GM19467 (cell line): ENCODE results near the gene GFY.
"Not testable (repeated sequence)": the region's sequence is repeated elsewhere in the genome, so short reads cannot be mapped to it uniquely, and the experiment has no call there.

Experiments used
- ATAC-seq: cut with Tn5 transposase; IDR thresholded peaks from one replicate; pipeline ENCODE4 v1.9.1; 2021; ENCODE audit warnings: mild to moderate bottlenecking, moderate library complexity; ENCODE audit not compliant: unreplicated experiment

The GFY gene

DNA sequence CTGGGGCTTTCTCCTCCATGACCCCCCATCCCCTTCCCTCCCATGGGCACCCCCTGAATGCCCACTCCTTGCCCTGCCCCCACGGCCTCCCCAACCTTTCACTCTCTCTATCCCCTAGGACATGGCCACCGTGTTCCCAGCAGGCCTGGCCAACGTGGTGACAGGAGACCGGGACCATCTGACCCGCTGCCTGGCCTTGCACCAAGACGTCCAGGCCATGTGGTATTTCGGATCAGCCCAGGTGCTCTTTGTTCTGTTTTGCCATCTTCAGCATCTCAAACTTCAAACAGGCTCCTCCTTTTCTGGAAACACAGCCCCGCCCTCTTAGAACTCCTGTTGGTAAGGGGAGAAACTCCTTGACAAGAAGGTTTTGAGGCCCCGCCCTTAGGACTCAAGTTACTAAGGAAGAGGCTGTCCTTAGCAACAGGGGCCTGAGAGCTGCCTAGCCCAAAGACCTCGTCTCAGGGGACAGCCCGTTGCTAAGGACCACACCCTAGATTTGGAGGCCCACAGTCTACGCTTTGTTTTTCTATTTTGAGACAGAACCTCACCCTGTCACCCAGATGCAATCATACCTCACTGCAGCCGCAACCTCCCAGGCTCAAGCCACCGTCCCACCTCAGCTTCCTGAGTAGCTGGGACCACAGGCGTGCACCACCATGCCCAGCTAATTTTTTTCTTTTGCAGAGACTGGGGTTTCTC lies 43.7 kb downstream of the GFY start:
- ATAC-seq: peak; percentile 52

DNA sequence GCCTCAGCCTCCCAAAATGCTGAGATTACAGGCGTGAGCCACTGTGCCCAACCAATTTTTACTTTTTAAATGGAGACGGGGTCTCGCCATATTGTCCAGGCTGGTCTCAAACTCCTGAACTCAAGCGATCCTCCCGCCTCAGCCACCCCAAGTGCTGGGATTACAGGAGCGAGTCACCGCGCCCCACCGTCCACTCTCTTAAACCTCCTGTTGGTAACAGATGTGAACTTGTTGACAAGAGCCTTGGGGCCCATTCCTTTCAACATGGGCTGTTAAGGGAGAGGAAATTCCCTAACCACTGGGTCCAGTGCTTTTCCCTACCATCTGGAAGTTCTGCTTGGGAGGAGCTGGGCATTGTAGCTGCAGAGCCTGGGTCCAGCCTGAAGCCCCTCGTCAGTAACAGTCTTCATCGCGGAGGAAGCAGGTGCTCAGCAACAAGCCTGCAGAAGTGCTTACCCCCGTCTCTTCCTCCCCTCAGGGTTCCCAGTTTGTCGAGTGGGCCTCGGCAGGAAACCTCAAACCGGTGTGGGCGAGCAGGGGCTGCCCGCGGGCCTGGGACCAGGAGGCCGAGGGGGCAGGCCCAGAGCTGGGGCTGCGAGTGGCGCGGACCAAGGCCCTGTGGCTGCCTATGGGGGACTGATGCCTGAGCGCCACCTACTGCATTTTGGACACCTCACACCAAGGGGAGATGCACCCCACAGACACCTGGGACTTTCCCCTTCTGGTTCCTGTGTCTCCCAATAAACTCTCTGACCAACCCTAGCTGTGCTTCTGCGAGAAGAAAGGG lies 44.8 kb downstream of the GFY start:
- ATAC-seq: peak; percentile 50

DNA sequence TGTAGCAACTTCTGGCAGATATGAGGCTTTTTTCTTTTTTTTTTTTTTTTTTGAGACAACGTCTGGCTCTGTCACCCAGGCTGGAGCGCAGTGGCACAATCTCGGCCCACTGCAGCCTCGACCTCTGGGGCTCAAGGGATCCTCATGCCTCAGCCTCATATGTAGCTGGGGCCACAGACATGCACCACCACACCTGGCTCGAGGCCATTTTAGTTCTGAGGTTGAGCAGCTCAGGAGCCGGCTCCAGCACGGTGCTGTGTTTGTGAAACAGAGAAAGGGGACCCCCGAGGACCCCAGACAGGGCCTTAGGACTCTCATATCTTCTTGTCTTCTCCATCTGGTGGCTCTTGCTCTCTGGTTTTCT lies 45.4 kb downstream of the GFY start:
- ATAC-seq: no peak

DNA sequence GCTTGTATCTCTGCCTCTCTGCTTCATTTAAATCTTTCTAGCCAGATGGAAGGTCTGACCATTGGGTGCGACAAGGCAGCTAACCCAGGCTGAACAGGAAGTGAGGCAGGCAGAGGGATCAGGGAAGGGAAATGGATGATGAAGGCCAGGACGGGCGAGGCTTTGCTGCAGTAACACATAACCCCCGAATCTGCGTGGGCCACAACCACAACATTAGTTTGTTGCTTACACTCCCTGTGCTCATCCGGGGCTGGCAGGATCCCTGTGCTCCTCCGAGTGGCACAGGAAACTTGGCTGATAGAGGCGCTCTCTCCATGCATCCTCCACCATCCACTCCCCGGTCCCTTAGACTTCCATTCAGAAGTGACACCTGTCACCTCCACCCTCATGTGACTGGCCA lies 47.7 kb downstream of the GFY start:
- no peak for ATAC-seq

DNA sequence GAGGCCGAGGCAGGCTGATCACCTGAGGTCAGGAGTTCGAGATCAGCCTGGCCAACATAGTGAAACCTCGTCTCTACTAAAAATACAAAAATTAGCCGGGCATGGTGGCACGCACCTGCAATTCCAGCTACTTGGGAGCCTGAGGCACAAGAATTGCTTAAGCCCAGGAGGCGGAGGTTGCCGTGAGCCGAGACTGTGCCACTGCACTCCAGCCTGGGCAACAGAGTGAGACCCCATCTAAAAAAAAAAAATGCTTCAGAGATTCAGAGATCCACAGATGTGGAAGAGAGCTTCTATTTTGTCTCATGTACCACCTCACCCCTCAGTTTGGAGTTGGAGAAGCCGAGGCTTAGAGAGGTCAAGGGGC lies 48.3 kb downstream of the GFY start:
- not testable (repeated sequence) for ATAC-seq

DNA sequence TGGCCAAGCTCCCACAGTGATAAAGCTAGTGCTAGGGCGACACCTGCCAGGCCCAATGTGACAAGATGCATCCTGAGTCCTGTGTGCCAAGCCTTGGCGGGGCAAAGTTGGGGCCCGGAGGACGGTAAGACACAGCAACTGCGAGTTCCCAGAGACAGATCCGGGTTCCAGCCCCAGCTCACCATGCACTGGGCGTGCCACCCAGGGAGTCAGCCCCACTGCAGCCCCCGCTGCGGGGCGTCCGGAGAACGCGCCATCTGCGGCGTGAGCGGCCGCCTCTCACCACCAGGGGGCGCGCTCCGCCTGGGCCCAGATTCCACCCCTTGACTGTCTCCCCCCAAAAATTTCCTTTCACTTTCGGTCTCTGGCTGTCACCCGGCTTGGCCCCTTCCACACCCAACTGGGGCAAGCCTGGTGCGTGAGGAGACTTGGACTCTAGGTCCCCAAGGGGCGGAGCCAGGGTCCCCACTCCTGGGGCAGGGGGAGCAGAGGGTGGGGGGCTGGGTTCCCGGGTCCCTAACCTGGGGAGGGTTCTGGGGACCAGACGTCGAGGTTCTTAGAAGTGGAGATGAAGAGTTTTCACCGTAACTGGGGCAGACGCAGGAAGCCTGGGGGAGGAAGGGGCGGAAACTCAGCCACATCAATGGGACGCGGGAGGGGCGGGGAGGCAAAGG lies 48.8 kb downstream of the GFY start, which contains the start of gene FLT3LG:
FLT3LG (plus strand) TSS at position 348 of the 674 bp plus-strand sequence. CDS start 425 bp downstream, outside the sequence.
- ATAC-seq: peak; percentile 43

DNA sequence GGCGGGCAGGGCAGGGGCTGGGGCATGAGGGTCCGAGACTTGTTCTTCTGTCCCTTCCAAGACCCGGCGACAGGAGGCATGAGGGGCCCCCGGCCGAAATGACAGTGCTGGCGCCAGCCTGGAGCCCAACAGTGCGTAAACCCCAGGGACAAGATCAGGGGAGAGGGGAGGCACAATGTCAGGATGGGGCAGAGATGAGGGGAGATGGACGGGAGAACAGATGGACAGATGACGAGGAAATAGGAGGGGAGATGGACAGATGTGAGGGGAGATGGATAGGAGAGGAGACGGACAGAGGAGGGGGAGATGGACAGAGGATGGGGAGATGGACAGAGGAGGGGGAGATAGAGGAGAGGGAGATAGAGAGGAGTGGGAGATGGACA lies 49.3 kb downstream of the GFY start:
- ATAC-seq: no peak

DNA sequence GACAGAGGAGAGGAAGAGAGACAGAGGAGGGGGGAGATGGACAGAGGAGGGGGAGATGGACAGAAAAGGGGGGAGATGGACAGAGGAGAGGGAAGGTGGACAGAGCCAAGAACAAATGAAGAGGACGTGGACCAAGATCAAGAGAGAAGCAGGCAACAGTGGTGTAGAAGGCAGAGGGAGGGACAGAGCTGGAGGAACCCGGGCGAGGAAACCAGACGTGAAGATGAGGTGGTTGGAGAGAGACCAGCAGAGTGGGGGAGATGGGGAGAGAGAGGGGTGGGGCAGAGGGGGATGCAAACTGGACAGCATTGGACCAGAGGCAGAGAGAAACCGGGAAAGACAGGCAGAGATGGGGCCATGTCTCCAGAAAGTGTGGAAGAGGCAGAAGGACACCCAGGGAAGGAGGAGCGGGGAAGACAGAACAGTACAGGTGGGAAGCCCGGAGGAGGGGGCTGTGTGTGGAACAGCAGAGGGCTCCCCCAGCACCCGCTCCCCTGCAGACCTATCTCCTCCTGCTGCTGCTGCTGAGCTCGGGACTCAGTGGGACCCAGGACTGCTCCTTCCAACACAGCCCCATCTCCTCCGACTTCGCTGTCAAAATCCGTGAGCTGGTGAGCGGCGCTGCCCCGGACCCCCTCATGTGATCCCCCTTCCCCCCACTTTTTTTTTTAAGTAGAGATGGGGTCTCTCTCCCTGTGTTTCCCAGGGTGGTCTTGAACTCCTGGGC lies 50.2 kb downstream of the GFY start:
- ATAC-seq: no peak

DNA sequence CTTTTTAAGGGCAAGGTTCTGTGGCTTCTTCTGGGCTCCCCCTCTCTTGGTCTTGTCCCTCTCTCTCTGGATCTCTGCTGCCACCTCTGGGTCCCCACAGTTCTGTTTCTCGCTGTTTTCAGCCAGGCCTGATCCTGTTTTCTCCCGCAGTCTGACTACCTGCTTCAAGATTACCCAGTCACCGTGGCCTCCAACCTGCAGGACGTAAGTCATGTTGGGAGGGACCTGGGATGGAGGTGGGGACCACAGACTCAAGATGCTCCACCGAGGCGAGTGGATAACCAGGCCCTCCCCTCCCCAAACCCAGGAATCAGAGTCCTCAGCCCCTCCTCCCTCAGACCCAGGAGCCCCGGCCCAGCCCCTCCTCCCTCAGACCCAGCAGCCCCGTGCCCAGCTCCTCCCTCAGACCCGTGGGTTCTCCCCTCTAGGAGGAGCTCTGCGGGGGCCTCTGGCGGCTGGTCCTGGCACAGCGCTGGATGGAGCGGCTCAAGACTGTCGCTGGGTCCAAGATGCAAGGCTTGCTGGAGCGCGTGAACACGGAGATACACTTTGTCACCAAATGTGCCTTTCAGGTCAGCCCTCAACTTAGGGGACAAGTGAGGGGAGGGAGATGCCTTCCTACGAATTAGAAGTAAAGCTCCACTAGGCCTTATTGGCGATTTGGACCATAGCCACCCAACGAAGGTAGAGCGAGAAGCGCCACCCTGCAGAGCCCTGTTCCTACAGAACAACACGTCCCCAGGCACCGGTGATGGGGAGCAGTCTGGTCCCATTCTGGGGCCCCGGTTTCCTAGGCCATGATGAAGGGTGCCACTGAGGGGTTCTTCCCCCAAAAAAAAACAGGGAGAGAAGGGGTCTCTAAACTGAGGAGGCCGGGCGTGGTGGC lies 51.0 kb downstream of the GFY start:
- ATAC-seq: no peak
